Loucy (cell line): Measurements from ENCODE around the gene CBX7.

Experiments used
- EZH2phosphoT487 ChIP-seq: fragments of 200-600 bp; IDR thresholded peaks from 2 replicates; pipeline ENCODE4 v1.6.1; 2018; ENCODE audit warnings: antibody characterized with exemption, mild to moderate bottlenecking, moderate library complexity, borderline replicate concordance
- TF ChIP-seq, protein P1 (sequence below): fragments of 200-600 bp; sonication (generic); conservative IDR thresholded peaks from 2 replicates; pipeline ENCODE4 v1.5.1; 2014; ENCODE audit warnings: mild to moderate bottlenecking, antibody characterized with exemption, low read length

DNA sequence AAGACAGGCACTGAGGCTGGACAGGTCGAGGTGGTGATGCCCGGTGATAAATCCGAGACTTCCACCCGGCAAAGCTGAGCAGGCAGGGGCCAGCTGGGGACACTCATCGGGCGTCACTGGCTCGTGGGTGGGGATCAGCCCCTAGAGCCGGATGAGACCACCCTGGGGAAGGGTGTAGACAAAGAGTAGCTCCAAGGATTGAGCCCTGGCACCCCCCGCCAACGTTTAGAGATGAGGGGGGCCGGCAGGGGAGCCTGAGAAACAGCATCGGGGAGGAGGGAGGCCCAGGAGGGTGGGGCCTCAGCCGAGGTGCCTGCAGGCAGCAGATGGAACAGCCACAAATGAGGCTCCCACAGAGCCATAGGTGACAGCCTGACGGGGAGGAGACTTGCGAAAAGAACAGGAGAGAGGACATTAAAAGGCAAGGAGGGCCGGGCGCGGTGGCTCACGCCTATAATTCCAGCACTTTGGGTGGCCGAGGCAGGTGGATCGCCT, 27.4 kb upstream of the CBX7 start:
- TF ChIP-seq, protein P1, sequence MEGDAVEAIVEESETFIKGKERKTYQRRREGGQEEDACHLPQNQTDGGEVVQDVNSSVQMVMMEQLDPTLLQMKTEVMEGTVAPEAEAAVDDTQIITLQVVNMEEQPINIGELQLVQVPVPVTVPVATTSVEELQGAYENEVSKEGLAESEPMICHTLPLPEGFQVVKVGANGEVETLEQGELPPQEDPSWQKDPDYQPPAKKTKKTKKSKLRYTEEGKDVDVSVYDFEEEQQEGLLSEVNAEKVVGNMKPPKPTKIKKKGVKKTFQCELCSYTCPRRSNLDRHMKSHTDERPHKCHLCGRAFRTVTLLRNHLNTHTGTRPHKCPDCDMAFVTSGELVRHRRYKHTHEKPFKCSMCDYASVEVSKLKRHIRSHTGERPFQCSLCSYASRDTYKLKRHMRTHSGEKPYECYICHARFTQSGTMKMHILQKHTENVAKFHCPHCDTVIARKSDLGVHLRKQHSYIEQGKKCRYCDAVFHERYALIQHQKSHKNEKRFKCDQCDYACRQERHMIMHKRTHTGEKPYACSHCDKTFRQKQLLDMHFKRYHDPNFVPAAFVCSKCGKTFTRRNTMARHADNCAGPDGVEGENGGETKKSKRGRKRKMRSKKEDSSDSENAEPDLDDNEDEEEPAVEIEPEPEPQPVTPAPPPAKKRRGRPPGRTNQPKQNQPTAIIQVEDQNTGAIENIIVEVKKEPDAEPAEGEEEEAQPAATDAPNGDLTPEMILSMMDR: no peak
- no peak for TF ChIP-seq EZH2phosphoT487
